Measurements from ENCODE around the gene HS2ST1.

Gene HS2ST1

GRCh38 chr1:86965012-86965826 lies 50.8 kb downstream of the HS2ST1 start:
- H3K4me3 ChIP-seq (ENCODE audit: low read depth, low read length): no peak overlapping the region
- TF ChIP-seq CTCF (conservative IDR thresholded peaks at IDR 0.05; ENCODE audit: low read depth, low read length): peak; percentile 87
- peak; percentile 72 for DNase-seq (ENCODE audit: low read depth)

GRCh38 chr1:86965827-86966182 lies 51.4 kb downstream of the HS2ST1 start:
- DNase-seq (ENCODE audit: low read depth): no peak
- no peak overlapping the region for H3K4me3 ChIP-seq (ENCODE audit: low read depth, low read length)
- TF ChIP-seq CTCF (conservative IDR thresholded peaks at IDR 0.05; ENCODE audit: low read depth, low read length): no peak

- no peak for DNase-seq (ENCODE audit: low read depth)
- TF ChIP-seq CTCF (conservative IDR thresholded peaks at IDR 0.05; ENCODE audit: low read depth, low read length): no peak
Observed at GRCh38 chr1:86970938-86971337, 56.5 kb downstream of the HS2ST1 start.

GRCh38 chr1:86971778-86972177 lies 57.3 kb downstream of the HS2ST1 start:
- TF ChIP-seq CTCF (conservative IDR thresholded peaks at IDR 0.05; ENCODE audit: low read depth, low read length): no peak
- no peak for DNase-seq (ENCODE audit: low read depth)
- no peak overlapping the region for H3K4me3 ChIP-seq (ENCODE audit: low read depth, low read length)

More at GRCh38 chr1:86970938-86971337, 56.5 kb downstream of the HS2ST1 start:
- no peak overlapping the region for H3K4me3 ChIP-seq (ENCODE audit: low read depth, low read length)

- TF ChIP-seq CTCF (conservative IDR thresholded peaks at IDR 0.05; ENCODE audit: low read depth, low read length): no peak
Observed at GRCh38 chr1:86972262-86972661, 57.8 kb downstream of the HS2ST1 start.

GRCh38 chr1:86975993-86976550 lies 61.6 kb downstream of the HS2ST1 start:
- no peak for TF ChIP-seq CTCF (conservative IDR thresholded peaks at IDR 0.05; ENCODE audit: low read depth, low read length)
- no peak for DNase-seq (ENCODE audit: low read depth)
- no peak overlapping the region for H3K4me3 ChIP-seq (ENCODE audit: low read depth, low read length)

More at GRCh38 chr1:86972262-86972661, 57.8 kb downstream of the HS2ST1 start:
- H3K4me3 ChIP-seq (ENCODE audit: low read depth, low read length): no peak overlapping the region
- no peak for DNase-seq (ENCODE audit: low read depth)

GRCh38 chr1:86976664-86977063 lies 62.2 kb downstream of the HS2ST1 start:
- no peak overlapping the region for H3K4me3 ChIP-seq (ENCODE audit: low read depth, low read length)
- TF ChIP-seq CTCF (conservative IDR thresholded peaks at IDR 0.05; ENCODE audit: low read depth, low read length): no peak
- DNase-seq (ENCODE audit: low read depth): no peak
